Activated B cell treated with CpG ODN at 0.5 μM for 24 hours (primary cell): ENCODE data around the gene CHST9. TPM values are rescaled to one million over a fixed set of nuclear protein-coding genes. Genes with fewer than 3 reads are reported as not detected.

ENCODE experiments used
- ATAC-seq: fragments of 200-7000 bp; cut with Tn5 transposase; one replicate; pipeline ENCODE4 v1.10.0; 2021; ENCODE audit warnings: low read depth, mild to moderate bottlenecking, moderate library complexity
- CTCF ChIA-PET: fragments of 350-600 bp; sonication (Branson Sonifier 250); formaldehyde crosslinking; loops from one replicate; lab custom pipeline; 2021; ENCODE audit warnings: antibody characterized with exemption; lab: Charles Lee
- POLR2A ChIA-PET: fragments of 350-600 bp; sonication (Branson Sonifier 250); formaldehyde crosslinking; loops from one replicate; lab custom pipeline; 2021; ENCODE audit warnings: antibody characterized with exemption; lab: Charles Lee
- DNase-seq: peaks from one replicate; pipeline ENCODE4 v3.0.0; 2022
- H3K27ac Mint-ChIP-seq: one replicate; pipeline ENCODE4 v1.8.0; 2020; ENCODE audit warnings: mixed read lengths
- H3K27me3 Mint-ChIP-seq: one replicate; pipeline ENCODE4 v1.8.0; 2021; ENCODE audit warnings: mixed read lengths
- H3K36me3 Mint-ChIP-seq: one replicate; pipeline ENCODE4 v1.8.0; 2021; ENCODE audit warnings: low read depth, mixed read lengths
- H3K4me1 Mint-ChIP-seq: one replicate; pipeline ENCODE4 v1.8.0; 2021; ENCODE audit warnings: mixed read lengths
- H3K4me3 Mint-ChIP-seq: one replicate; pipeline ENCODE4 v1.8.0; 2020; ENCODE audit warnings: mild to moderate bottlenecking, mixed read lengths
- H3K9me3 Mint-ChIP-seq: one replicate; pipeline ENCODE4 v1.8.0; 2020; ENCODE audit warnings: mixed read lengths
- intact Hi-C: fragments of 100-400 bp; cut with micrococcal nuclease; formaldehyde crosslinking; loops from one replicate; pipeline ENCODE4 v1.15.1; 2024
- total RNA-seq: library from RNA; stranded (reverse); gene quantifications from 2 replicates; pipeline ENCODE4 v1.2.3, GENCODE V29; 2022
- TF ChIP-seq, protein P1 (sequence below): fragments of 200-600 bp; IDR thresholded peaks from one replicate; pipeline ENCODE4 v1.8.0; 2022; ENCODE audit warnings: antibody characterized with exemption, mild to moderate bottlenecking

Gene CHST9
- total RNA-seq, 1 donor from 2014 or later: not detected

DNA sequence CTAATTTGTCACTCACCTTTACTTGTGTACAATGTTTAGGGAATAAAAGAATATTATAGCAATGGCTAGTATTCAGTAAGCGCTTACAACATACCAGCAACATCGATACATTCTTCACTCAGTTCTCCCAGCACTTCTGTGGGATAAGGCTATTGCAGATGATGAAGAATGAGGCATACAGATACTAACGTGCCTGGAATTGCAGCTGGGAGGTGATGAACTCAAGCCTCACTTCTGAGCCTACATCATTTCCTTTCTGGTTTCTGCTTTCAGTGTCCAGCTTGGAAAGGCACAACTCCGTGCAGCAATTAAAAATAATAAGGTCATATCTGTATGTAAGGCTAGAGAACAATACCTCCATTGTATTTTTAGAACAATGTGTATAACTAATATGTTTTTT lies 224.2 kb downstream of the CHST9 start:
- H3K4me3 Mint-ChIP-seq: no peak overlapping the region
- POLR2A ChIA-PET: no interaction called here
- H3K4me1 Mint-ChIP-seq: no peaks in the 10 kb centered on the region

DNA sequence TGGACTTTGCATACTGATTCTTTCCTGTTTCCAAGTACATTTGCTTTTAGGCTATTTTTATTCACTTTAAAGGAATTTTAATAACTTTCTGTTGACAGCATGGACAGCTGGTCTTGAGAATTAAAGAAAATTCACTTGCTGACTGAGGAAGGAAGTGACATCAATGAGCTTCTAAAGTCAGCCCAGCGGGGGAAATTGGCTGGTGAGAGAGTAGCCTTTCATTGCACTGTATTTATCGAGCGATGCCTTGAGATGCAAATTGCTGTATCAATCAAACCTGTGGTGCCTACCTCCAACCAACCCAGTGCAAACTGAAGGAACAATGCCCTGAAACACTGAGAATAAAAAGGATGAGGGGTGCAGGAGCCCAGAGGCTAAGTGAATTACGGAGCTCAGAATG lies 228.2 kb downstream of the CHST9 start:
- POLR2A ChIA-PET: no interaction called here
- H3K27ac Mint-ChIP-seq: no peak overlapping the region

More for the DNA sequence above, 224.2 kb downstream of the CHST9 start:
- intact Hi-C loops: no loop called here
- TF ChIP-seq, protein P1, sequence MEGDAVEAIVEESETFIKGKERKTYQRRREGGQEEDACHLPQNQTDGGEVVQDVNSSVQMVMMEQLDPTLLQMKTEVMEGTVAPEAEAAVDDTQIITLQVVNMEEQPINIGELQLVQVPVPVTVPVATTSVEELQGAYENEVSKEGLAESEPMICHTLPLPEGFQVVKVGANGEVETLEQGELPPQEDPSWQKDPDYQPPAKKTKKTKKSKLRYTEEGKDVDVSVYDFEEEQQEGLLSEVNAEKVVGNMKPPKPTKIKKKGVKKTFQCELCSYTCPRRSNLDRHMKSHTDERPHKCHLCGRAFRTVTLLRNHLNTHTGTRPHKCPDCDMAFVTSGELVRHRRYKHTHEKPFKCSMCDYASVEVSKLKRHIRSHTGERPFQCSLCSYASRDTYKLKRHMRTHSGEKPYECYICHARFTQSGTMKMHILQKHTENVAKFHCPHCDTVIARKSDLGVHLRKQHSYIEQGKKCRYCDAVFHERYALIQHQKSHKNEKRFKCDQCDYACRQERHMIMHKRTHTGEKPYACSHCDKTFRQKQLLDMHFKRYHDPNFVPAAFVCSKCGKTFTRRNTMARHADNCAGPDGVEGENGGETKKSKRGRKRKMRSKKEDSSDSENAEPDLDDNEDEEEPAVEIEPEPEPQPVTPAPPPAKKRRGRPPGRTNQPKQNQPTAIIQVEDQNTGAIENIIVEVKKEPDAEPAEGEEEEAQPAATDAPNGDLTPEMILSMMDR: no peak
- no peak for DNase-seq
- CTCF ChIA-PET: no interaction called here
- ATAC-seq: no peak
- no peaks in the 10 kb centered on the region for H3K27me3 Mint-ChIP-seq
- H3K27ac Mint-ChIP-seq: no peak overlapping the region
- H3K36me3 Mint-ChIP-seq: no peaks in the 10 kb centered on the region
- H3K9me3 Mint-ChIP-seq: peaks cover 2% of the 10 kb centered on the region

DNA sequence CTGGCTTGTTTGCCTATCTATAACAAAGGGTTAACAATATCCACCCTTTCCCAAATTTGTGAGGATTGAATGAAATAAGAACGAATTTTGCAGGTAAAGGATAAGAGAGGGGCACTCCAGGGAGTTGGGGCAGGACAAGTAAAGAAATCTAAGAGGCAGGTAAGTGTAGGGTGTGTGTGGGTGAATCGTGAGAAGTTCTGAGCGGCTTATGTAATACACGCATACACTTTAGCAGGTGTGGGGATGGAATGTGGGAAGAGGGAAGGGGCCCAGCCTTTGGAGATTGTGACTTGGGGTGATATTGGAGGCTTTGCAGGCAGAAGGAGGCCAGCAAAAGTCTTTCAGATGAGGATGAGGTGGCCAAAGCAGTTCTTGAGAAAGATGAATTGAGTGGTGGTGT lies 236.4 kb downstream of the CHST9 start:
- ChIA-PET POLR2A (no interaction called here), CTCF (no interaction called here)
- intact Hi-C loops: no loop called here
- Mint-ChIP-seq H3K9me3 (no peaks in the 10 kb centered on the region), H3K36me3 (no peaks in the 10 kb centered on the region), H3K4me1 (no peaks in the 10 kb centered on the region), H3K4me3 (no peak overlapping the region), H3K27me3 (no peaks in the 10 kb centered on the region), H3K27ac (no peak overlapping the region)
- no peak for DNase-seq
- TF ChIP-seq, protein P1: no peak
- ATAC-seq: no peak

More for the DNA sequence above, 228.2 kb downstream of the CHST9 start:
- TF ChIP-seq, protein P1: no peak
- DNase-seq: no peak
- peaks cover 2% of the 10 kb centered on the region for H3K9me3 Mint-ChIP-seq
- H3K27me3 Mint-ChIP-seq: no peaks in the 10 kb centered on the region
- H3K4me1 Mint-ChIP-seq: no peaks in the 10 kb centered on the region
- ATAC-seq: no peak
- CTCF ChIA-PET: no interaction called here
- H3K4me3 Mint-ChIP-seq: no peak overlapping the region
- intact Hi-C loops: no loop called here
- H3K36me3 Mint-ChIP-seq: no peaks in the 10 kb centered on the region

DNA sequence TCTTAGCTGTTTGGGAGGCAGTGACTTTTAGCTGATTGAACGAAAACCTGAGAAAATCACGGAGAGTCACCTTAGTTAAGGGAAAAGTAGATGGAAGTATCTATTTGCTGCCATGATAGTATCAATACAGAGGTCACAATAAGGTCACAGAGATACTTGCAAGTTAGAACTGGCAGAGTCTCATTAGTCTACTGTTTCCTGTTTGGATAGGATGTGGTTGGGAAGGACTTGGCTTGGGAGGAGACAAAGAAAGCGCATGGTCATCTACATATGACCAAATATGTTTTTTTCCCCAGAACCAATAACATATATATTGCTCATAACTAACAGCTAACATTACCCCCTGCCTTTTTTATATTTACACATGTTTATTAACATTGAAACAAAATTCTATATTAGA lies 241.2 kb downstream of the CHST9 start:
- H3K27me3 Mint-ChIP-seq: no peaks in the 10 kb centered on the region
- ATAC-seq: no peak
- no peaks in the 10 kb centered on the region for H3K36me3 Mint-ChIP-seq
- CTCF ChIA-PET: no interaction called here
- no peak overlapping the region for H3K27ac Mint-ChIP-seq
- no peak overlapping the region for H3K4me3 Mint-ChIP-seq
- no peaks in the 10 kb centered on the region for H3K4me1 Mint-ChIP-seq
- no peak for DNase-seq
- intact Hi-C loops: no loop called here
- POLR2A ChIA-PET: no interaction called here
- TF ChIP-seq, protein P1: no peak
- no peaks in the 10 kb centered on the region for H3K9me3 Mint-ChIP-seq

DNA sequence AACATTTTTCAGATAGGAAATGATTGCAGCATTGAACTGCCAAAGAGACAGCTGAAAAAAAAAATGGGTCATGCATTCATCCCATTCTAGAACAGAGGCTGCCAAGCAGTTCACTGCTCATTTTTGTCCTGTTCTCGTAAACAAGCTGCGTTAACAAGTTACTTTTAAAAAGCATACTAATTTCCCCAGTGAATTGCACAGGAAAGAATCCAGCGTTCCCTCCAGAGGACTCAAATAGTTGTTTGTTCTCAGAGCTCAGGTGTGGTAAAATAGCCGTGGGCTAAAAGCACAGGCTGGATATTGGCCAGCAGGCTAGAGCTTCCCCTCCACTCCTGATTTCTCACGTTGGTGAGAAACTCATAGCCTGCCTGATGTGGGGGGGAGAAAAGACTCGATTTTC lies 243.5 kb downstream of the CHST9 start:
- TF ChIP-seq, protein P1: no peak
- intact Hi-C loops: no loop called here
- CTCF ChIA-PET: no interaction called here

More for the DNA sequence above, 243.5 kb downstream of the CHST9 start:
- H3K36me3 Mint-ChIP-seq: no peaks in the 10 kb centered on the region
- no peak for ATAC-seq
- DNase-seq: no peak
- no peak overlapping the region for H3K27ac Mint-ChIP-seq
- H3K4me3 Mint-ChIP-seq: no peak overlapping the region
- H3K4me1 Mint-ChIP-seq: no peaks in the 10 kb centered on the region
- H3K27me3 Mint-ChIP-seq: no peaks in the 10 kb centered on the region
- POLR2A ChIA-PET: no interaction called here
- H3K9me3 Mint-ChIP-seq: no peaks in the 10 kb centered on the region
